Kidney glomerular epithelial cell (primary cell): ENCODE measurements around the gene BSPRY.
"Not testable (repeated sequence)": the region's sequence is repeated elsewhere in the genome, so short reads cannot be mapped to it uniquely, and the experiment has no call there.

Source experiments
- DNase-seq: peaks from one replicate; lab custom pipeline; 2025; lab: John Stamatoyannopoulos, UW

Gene BSPRY

GRCh38 chr9:113370806-113371325, 21.5 kb downstream of the BSPRY start:
- DNase-seq = no peak

- no peak for DNase-seq
Measured at GRCh38 chr9:113372059-113372458, 22.7 kb downstream of the BSPRY start.

- no peak for DNase-seq
Measured at GRCh38 chr9:113373256-113373655, 23.9 kb downstream of the BSPRY start.

- DNase-seq = no peak
Measured at GRCh38 chr9:113373676-113374392, 24.5 kb downstream of the BSPRY start.

GRCh38 chr9:113375057-113376023, 26.0 kb downstream of the BSPRY start:
- no peak for DNase-seq

- DNase-seq = peak; percentile 47
Measured at GRCh38 chr9:113376634-113377567, 27.6 kb downstream of the BSPRY start, which contains the start of gene HDHD3. Gene HDHD3 (minus strand): TSS chr9:113376986. CDS start chr9:113374354, 2,632 bp downstream.

GRCh38 chr9:113379094-113379828, 29.9 kb downstream of the BSPRY start:
- not testable (repeated sequence) for DNase-seq

GRCh38 chr9:113379829-113380210, 30.5 kb downstream of the BSPRY start:
- not testable (repeated sequence) for DNase-seq

GRCh38 chr9:113380869-113381378, 31.6 kb downstream of the BSPRY start:
- DNase-seq = no peak

- not testable (repeated sequence) for DNase-seq
Measured at GRCh38 chr9:113381441-113381840, 32.1 kb downstream of the BSPRY start.

- DNase-seq = no peak
Measured at GRCh38 chr9:113381909-113382411, 32.6 kb downstream of the BSPRY start.

- no peak for DNase-seq
Measured at GRCh38 chr9:113386571-113387393, 37.4 kb downstream of the BSPRY start.

- DNase-seq = no peak
Measured at GRCh38 chr9:113387560-113388230, 38.4 kb downstream of the BSPRY start.

- no peak for DNase-seq
Measured at GRCh38 chr9:113388833-113389232, 39.5 kb downstream of the BSPRY start.

- no peak for DNase-seq
Measured at GRCh38 chr9:113389451-113389850, 40.1 kb downstream of the BSPRY start.

- no peak for DNase-seq
Measured at GRCh38 chr9:113390192-113390960, 41.0 kb downstream of the BSPRY start.

GRCh38 chr9:113391917-113392316, 42.6 kb downstream of the BSPRY start:
- DNase-seq = no peak

- DNase-seq = no peak
Measured at GRCh38 chr9:113393281-113393680, 43.9 kb downstream of the BSPRY start.
